ENCODE measurements around the gene SYF2. TPM values are rescaled to one million over a fixed set of nuclear protein-coding genes. Genes with fewer than 3 reads are reported as not detected.

Gene SYF2
- total RNA-seq, 1 donor from 2014 or later: 33.9 TPM

GRCh38 chr1:25208561-25209222, 23.6 kb downstream of the SYF2 start:
- no peak overlapping the region for H3K4me3 ChIP-seq (ENCODE audit: low read length in 3 of 3)
- no peaks in the 10 kb centered on the region for H3K4me1 ChIP-seq (ENCODE audit: control insufficient read depth in 3 of 3, insufficient read depth in 3 of 3, low read length in 3 of 3)
- H3K27me3 ChIP-seq (ENCODE audit: control insufficient read depth in 3 of 3, insufficient read depth in 3 of 3, low read length in 3 of 3): peaks cover 0 to 12% (median 0%) of the 10 kb centered on the region in 3 donors
- no peak overlapping the region for H3K27ac ChIP-seq (ENCODE audit: low read depth, low read length)
- no peak overlapping the region for H3K9ac ChIP-seq (ENCODE audit: low read depth in 1 of 3, low read length in 3 of 3)
- no peaks in the 10 kb centered on the region for H3K9me3 ChIP-seq (ENCODE audit: control insufficient read depth in 3 of 3, low read length in 3 of 3)
- H3K36me3 ChIP-seq (ENCODE audit: control insufficient read depth in 3 of 3, insufficient read depth in 3 of 3, low read length in 3 of 3): no peaks in the 10 kb centered on the region

- no peak overlapping the region for H3K4me3 ChIP-seq (ENCODE audit: low read length in 3 of 3)
- no peak overlapping the region for H3K27ac ChIP-seq (ENCODE audit: low read depth, low read length)
- H3K4me1 ChIP-seq (ENCODE audit: control insufficient read depth in 3 of 3, insufficient read depth in 3 of 3, low read length in 3 of 3): no peaks in the 10 kb centered on the region
- H3K27me3 ChIP-seq (ENCODE audit: control insufficient read depth in 3 of 3, insufficient read depth in 3 of 3, low read length in 3 of 3): peaks cover 0 to 12% (median 0%) of the 10 kb centered on the region in 3 donors
- no peaks in the 10 kb centered on the region for H3K36me3 ChIP-seq (ENCODE audit: control insufficient read depth in 3 of 3, insufficient read depth in 3 of 3, low read length in 3 of 3)
- no peak overlapping the region for H3K9ac ChIP-seq (ENCODE audit: low read depth in 1 of 3, low read length in 3 of 3)
- no peaks in the 10 kb centered on the region for H3K9me3 ChIP-seq (ENCODE audit: control insufficient read depth in 3 of 3, low read length in 3 of 3)
Observed at GRCh38 chr1:25208092-25208491, 24.2 kb downstream of the SYF2 start.

- peaks cover 0 to 12% (median under 1%) of the 10 kb centered on the region in 3 donors for H3K27me3 ChIP-seq (ENCODE audit: control insufficient read depth in 3 of 3, insufficient read depth in 3 of 3, low read length in 3 of 3)
- no peak overlapping the region for H3K27ac ChIP-seq (ENCODE audit: low read depth, low read length)
- no peak overlapping the region for H3K4me3 ChIP-seq (ENCODE audit: low read length in 3 of 3)
- no peaks in the 10 kb centered on the region for H3K9me3 ChIP-seq (ENCODE audit: control insufficient read depth in 3 of 3, low read length in 3 of 3)
- H3K9ac ChIP-seq (ENCODE audit: low read depth in 1 of 3, low read length in 3 of 3): no peak overlapping the region
- no peaks in the 10 kb centered on the region for H3K36me3 ChIP-seq (ENCODE audit: control insufficient read depth in 3 of 3, insufficient read depth in 3 of 3, low read length in 3 of 3)
- H3K4me1 ChIP-seq (ENCODE audit: control insufficient read depth in 3 of 3, insufficient read depth in 3 of 3, low read length in 3 of 3): peaks cover 0 to 1% (median 0%) of the 10 kb centered on the region in 3 donors
Observed at GRCh38 chr1:25206201-25206600, 26.1 kb downstream of the SYF2 start.

- peaks cover 0 to 5% (median 0%) of the 10 kb centered on the region in 3 donors for H3K4me1 ChIP-seq (ENCODE audit: control insufficient read depth in 3 of 3, insufficient read depth in 3 of 3, low read length in 3 of 3)
- H3K36me3 ChIP-seq (ENCODE audit: control insufficient read depth in 3 of 3, insufficient read depth in 3 of 3, low read length in 3 of 3): no peaks in the 10 kb centered on the region
- H3K27me3 ChIP-seq (ENCODE audit: control insufficient read depth in 3 of 3, insufficient read depth in 3 of 3, low read length in 3 of 3): peaks cover 0 to 12% (median 2%) of the 10 kb centered on the region in 3 donors
- no peak overlapping the region for H3K4me3 ChIP-seq (ENCODE audit: low read length in 3 of 3)
- H3K9ac ChIP-seq (ENCODE audit: low read depth in 1 of 3, low read length in 3 of 3): no peak overlapping the region
- no peak overlapping the region for H3K27ac ChIP-seq (ENCODE audit: low read depth, low read length)
- H3K9me3 ChIP-seq (ENCODE audit: control insufficient read depth in 3 of 3, low read length in 3 of 3): no peaks in the 10 kb centered on the region
Observed at GRCh38 chr1:25205786-25206185, 26.5 kb downstream of the SYF2 start.

- Histone ChIP-seq H3K27me3 (ENCODE audit: control insufficient read depth in 3 of 3, insufficient read depth in 3 of 3, low read length in 3 of 3) (peaks cover 0 to 8% (median 6%) of the 10 kb centered on the region in 3 donors), H3K9me3 (ENCODE audit: control insufficient read depth in 3 of 3, low read length in 3 of 3) (no peaks in the 10 kb centered on the region), H3K4me3 (ENCODE audit: low read length in 3 of 3) (no peak overlapping the region), H3K9ac (ENCODE audit: low read depth in 1 of 3, low read length in 3 of 3) (no peak overlapping the region), H3K27ac (ENCODE audit: low read depth, low read length) (no peak overlapping the region), H3K36me3 (ENCODE audit: control insufficient read depth in 3 of 3, insufficient read depth in 3 of 3, low read length in 3 of 3) (no peaks in the 10 kb centered on the region), H3K4me1 (ENCODE audit: control insufficient read depth in 3 of 3, insufficient read depth in 3 of 3, low read length in 3 of 3) (peaks cover 4 to 10% (median 6%) of the 10 kb centered on the region in 3 donors)
Observed at GRCh38 chr1:25204797-25205480, 27.4 kb downstream of the SYF2 start.

GRCh38 chr1:25201006-25201405, 31.3 kb downstream of the SYF2 start:
- Histone ChIP-seq H3K9ac (ENCODE audit: low read depth in 1 of 3, low read length in 3 of 3) (no peak overlapping the region), H3K4me1 (ENCODE audit: control insufficient read depth in 3 of 3, insufficient read depth in 3 of 3, low read length in 3 of 3) (peaks cover 24 to 39% (median 30%) of the 10 kb centered on the region in 3 donors)

GRCh38 chr1:25199819-25200620, 32.3 kb downstream of the SYF2 start:
- no peak overlapping the region for H3K27ac ChIP-seq (ENCODE audit: low read depth, low read length)
- H3K9ac ChIP-seq (ENCODE audit: low read depth in 1 of 3, low read length in 3 of 3): peak overlapping the region in 1 of 3 donors; percentile 16
- H3K9me3 ChIP-seq (ENCODE audit: control insufficient read depth in 3 of 3, low read length in 3 of 3): no peaks in the 10 kb centered on the region
- peaks cover 0 to 21% (median 10%) of the 10 kb centered on the region in 3 donors for H3K27me3 ChIP-seq (ENCODE audit: control insufficient read depth in 3 of 3, insufficient read depth in 3 of 3, low read length in 3 of 3)
- H3K4me1 ChIP-seq (ENCODE audit: control insufficient read depth in 3 of 3, insufficient read depth in 3 of 3, low read length in 3 of 3): peaks cover 24 to 39% (median 30%) of the 10 kb centered on the region in 3 donors
- H3K36me3 ChIP-seq (ENCODE audit: control insufficient read depth in 3 of 3, insufficient read depth in 3 of 3, low read length in 3 of 3): no peaks in the 10 kb centered on the region
- no peak overlapping the region for H3K4me3 ChIP-seq (ENCODE audit: low read length in 3 of 3)

More at GRCh38 chr1:25201006-25201405, 31.3 kb downstream of the SYF2 start:
- H3K9me3 ChIP-seq (ENCODE audit: control insufficient read depth in 3 of 3, low read length in 3 of 3): no peaks in the 10 kb centered on the region
- H3K4me3 ChIP-seq (ENCODE audit: low read length in 3 of 3): no peak overlapping the region
- peaks cover 0 to 13% (median 12%) of the 10 kb centered on the region in 3 donors for H3K27me3 ChIP-seq (ENCODE audit: control insufficient read depth in 3 of 3, insufficient read depth in 3 of 3, low read length in 3 of 3)
- no peak overlapping the region for H3K27ac ChIP-seq (ENCODE audit: low read depth, low read length)
- H3K36me3 ChIP-seq (ENCODE audit: control insufficient read depth in 3 of 3, insufficient read depth in 3 of 3, low read length in 3 of 3): no peaks in the 10 kb centered on the region

- peaks cover 24 to 43% (median 30%) of the 10 kb centered on the region in 3 donors for H3K4me1 ChIP-seq (ENCODE audit: control insufficient read depth in 3 of 3, insufficient read depth in 3 of 3, low read length in 3 of 3)
- H3K27ac ChIP-seq (ENCODE audit: low read depth, low read length): no peak overlapping the region
Observed at GRCh38 chr1:25198663-25199252, 33.5 kb downstream of the SYF2 start.

GRCh38 chr1:25197982-25198662, 34.2 kb downstream of the SYF2 start:
- Histone ChIP-seq H3K27me3 (ENCODE audit: control insufficient read depth in 3 of 3, insufficient read depth in 3 of 3, low read length in 3 of 3) (peaks cover 5 to 34% (median 22%) of the 10 kb centered on the region in 3 donors), H3K36me3 (ENCODE audit: control insufficient read depth in 3 of 3, insufficient read depth in 3 of 3, low read length in 3 of 3) (no peaks in the 10 kb centered on the region), H3K27ac (ENCODE audit: low read depth, low read length) (no peak overlapping the region), H3K9me3 (ENCODE audit: control insufficient read depth in 3 of 3, low read length in 3 of 3) (no peaks in the 10 kb centered on the region), H3K4me3 (ENCODE audit: low read length in 3 of 3) (peak overlapping the region; percentile 47 to 61 (median 55)), H3K9ac (ENCODE audit: low read depth in 1 of 3, low read length in 3 of 3) (peak overlapping the region; percentile 11 to 62 (median 43)), H3K4me1 (ENCODE audit: control insufficient read depth in 3 of 3, insufficient read depth in 3 of 3, low read length in 3 of 3) (peaks cover 24 to 43% (median 30%) of the 10 kb centered on the region in 3 donors)

More at GRCh38 chr1:25198663-25199252, 33.5 kb downstream of the SYF2 start:
- Histone ChIP-seq H3K9me3 (ENCODE audit: control insufficient read depth in 3 of 3, low read length in 3 of 3) (no peaks in the 10 kb centered on the region), H3K36me3 (ENCODE audit: control insufficient read depth in 3 of 3, insufficient read depth in 3 of 3, low read length in 3 of 3) (no peaks in the 10 kb centered on the region), H3K27me3 (ENCODE audit: control insufficient read depth in 3 of 3, insufficient read depth in 3 of 3, low read length in 3 of 3) (peaks cover 5 to 33% (median 19%) of the 10 kb centered on the region in 3 donors), H3K4me3 (ENCODE audit: low read length in 3 of 3) (peak overlapping the region; percentile 47 to 61 (median 55)), H3K9ac (ENCODE audit: low read depth in 1 of 3, low read length in 3 of 3) (peak overlapping the region; percentile 11 to 62 (median 43))
